OCI-LY1 (cell line): Measurements from ENCODE around the gene PGAP1.

Experiments
- H2AFZ ChIP-seq: fragments of 200-600 bp; sonication (generic), shearing (Covaris generic); 2 replicates; pipeline ENCODE4 v1.6.0; 2014; ENCODE audit warnings: antibody characterized with exemption, mild to moderate bottlenecking, low read length
- H3F3A ChIP-seq: fragments of 200-600 bp; sonication (generic), shearing (Covaris generic); 2 replicates; pipeline ENCODE4 v1.6.0; 2014; ENCODE audit warnings: mild to moderate bottlenecking, antibody characterized with exemption, low read length, moderate library complexity; ENCODE audit not compliant: insufficient read depth
- H3K27ac ChIP-seq: fragments of 200-600 bp; sonication (generic); 2 replicates; pipeline ENCODE4 v1.5.1; 2014; ENCODE audit warnings: low read length, mixed run types, mild to moderate bottlenecking, low read depth; ENCODE audit not compliant: poor library complexity, severe bottlenecking
- H3K27me3 ChIP-seq: fragments of 200-600 bp; sonication (generic); 2 replicates; pipeline ENCODE4 v1.6.0; 2014; ENCODE audit warnings: antibody characterized with exemption, mild to moderate bottlenecking, low read length, moderate library complexity; ENCODE audit not compliant: insufficient read depth
- H3K36me3 ChIP-seq: fragments of 200-600 bp; sonication (generic); 2 replicates; pipeline ENCODE4 v1.6.1; 2014; ENCODE audit warnings: mild to moderate bottlenecking, antibody characterized with exemption, low read length, moderate library complexity, mixed read lengths; ENCODE audit not compliant: insufficient read depth
- H3K4me1 ChIP-seq: fragments of 200-600 bp; sonication (generic); 2 replicates; pipeline ENCODE4 v1.5.1; 2014; ENCODE audit warnings: mild to moderate bottlenecking, low read length, moderate library complexity; ENCODE audit not compliant: insufficient read depth, severe bottlenecking
- H3K4me2 ChIP-seq: fragments of 200-600 bp; sonication (generic), shearing (Covaris generic); 2 replicates; pipeline ENCODE4 v1.6.1; 2014; ENCODE audit warnings: low read length
- H3K4me3 ChIP-seq: fragments of 200-600 bp; sonication (generic); 2 replicates; pipeline ENCODE4 v1.5.1; 2014; ENCODE audit warnings: low read length, low read depth, mild to moderate bottlenecking, mixed read lengths; ENCODE audit not compliant: poor library complexity, severe bottlenecking
- H3K79me2 ChIP-seq: fragments of 200-600 bp; shearing (Covaris generic); 2 replicates; pipeline ENCODE4 v1.6.1; 2016; ENCODE audit warnings: mixed run types, low read length, mixed read lengths; ENCODE audit not compliant: insufficient read depth
- H3K9ac ChIP-seq: fragments of 200-600 bp; sonication (generic), shearing (Covaris generic); 2 replicates; pipeline ENCODE4 v1.6.1; 2014; ENCODE audit warnings: mild to moderate bottlenecking, low read length, mixed read lengths
- H3K9me2 ChIP-seq: fragments of 200-600 bp; sonication (generic), shearing (Covaris generic); 2 replicates; pipeline ENCODE4 v1.6.1; 2014; ENCODE audit warnings: low read depth, mild to moderate bottlenecking, low read length, mixed read lengths
- H3K9me3 ChIP-seq: fragments of 200-600 bp; shearing (Covaris generic); 2 replicates; pipeline ENCODE4 v1.6.1; 2014; ENCODE audit warnings: low read length, mixed read lengths
- H4K20me1 ChIP-seq: fragments of 200-600 bp; sonication (generic), shearing (Covaris generic); 2 replicates; pipeline ENCODE4 v1.6.0; 2016; ENCODE audit warnings: mild to moderate bottlenecking, low read length; ENCODE audit not compliant: insufficient read depth
- EZH2 ChIP-seq: fragments of 200-600 bp; sonication (generic), shearing (Covaris generic); IDR thresholded peaks from 2 replicates; pipeline ENCODE4 v1.8.0; 2017; ENCODE audit warnings: borderline replicate concordance, mixed run types, mild to moderate bottlenecking, antibody characterized with exemption, low read length, moderate library complexity, mixed read lengths
- TF ChIP-seq, protein P1 (sequence below): fragments of 200-600 bp; sonication (generic), shearing (Covaris generic); IDR thresholded peaks from 2 replicates; pipeline ENCODE4 v1.5.1; 2017; ENCODE audit warnings: mild to moderate bottlenecking, antibody characterized with exemption, low read length, moderate library complexity, mixed read lengths

PGAP1 gene

DNA sequence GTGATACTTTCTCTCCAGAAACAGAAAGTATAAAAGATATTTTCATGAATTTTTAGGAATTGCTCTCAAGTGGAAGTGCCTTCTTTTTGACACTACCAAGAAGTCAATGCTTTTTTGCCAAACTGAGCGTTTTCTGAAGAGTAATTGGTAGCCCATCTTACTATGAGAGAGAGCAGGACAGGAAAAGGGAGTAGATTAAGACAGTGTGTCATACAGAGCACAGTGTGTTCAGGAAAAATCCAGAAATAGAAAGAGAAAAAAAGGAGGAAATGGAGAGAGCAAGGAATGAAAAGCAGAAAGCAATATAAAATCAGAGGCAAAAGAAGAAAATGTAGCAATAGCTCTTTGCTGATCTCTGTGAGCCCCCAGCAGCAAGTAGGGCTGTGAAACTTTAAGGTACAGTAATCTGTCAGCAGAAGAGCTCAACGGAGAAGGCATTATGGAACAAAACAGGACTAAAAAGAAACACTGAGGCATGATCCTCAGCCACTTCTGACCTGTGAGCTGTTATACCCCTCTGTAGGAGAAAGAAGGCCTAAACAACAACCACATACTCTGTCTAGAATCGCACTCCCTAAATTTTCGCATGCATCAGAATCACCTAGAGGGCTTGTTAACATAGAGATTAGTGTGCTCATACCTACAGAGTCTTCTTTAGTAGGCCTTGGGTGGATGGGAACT is 15.0 kb upstream of the PGAP1 start:
- Histone ChIP-seq H3K79me2 (no peaks in the 10 kb centered on the region), H3K36me3 (no peaks in the 10 kb centered on the region), H3K4me3 (no peak overlapping the region), H2AFZ (peak overlapping the region; percentile 63; the same call in 1 of the 2 replicates), H3K9ac (no peak overlapping the region), H3K4me2 (no peak overlapping the region), H3F3A (no peaks in the 10 kb centered on the region), H3K4me1 (peaks cover 9% of the 10 kb centered on the region), H3K9me3 (no peaks in the 10 kb centered on the region), H3K27me3 (no peaks in the 10 kb centered on the region), H3K27ac (no peak overlapping the region), H3K9me2 (no peaks in the 10 kb centered on the region), H4K20me1 (no peaks in the 10 kb centered on the region)
- TF ChIP-seq, protein P1, sequence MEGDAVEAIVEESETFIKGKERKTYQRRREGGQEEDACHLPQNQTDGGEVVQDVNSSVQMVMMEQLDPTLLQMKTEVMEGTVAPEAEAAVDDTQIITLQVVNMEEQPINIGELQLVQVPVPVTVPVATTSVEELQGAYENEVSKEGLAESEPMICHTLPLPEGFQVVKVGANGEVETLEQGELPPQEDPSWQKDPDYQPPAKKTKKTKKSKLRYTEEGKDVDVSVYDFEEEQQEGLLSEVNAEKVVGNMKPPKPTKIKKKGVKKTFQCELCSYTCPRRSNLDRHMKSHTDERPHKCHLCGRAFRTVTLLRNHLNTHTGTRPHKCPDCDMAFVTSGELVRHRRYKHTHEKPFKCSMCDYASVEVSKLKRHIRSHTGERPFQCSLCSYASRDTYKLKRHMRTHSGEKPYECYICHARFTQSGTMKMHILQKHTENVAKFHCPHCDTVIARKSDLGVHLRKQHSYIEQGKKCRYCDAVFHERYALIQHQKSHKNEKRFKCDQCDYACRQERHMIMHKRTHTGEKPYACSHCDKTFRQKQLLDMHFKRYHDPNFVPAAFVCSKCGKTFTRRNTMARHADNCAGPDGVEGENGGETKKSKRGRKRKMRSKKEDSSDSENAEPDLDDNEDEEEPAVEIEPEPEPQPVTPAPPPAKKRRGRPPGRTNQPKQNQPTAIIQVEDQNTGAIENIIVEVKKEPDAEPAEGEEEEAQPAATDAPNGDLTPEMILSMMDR: no peak
- no peak for TF ChIP-seq EZH2

DNA sequence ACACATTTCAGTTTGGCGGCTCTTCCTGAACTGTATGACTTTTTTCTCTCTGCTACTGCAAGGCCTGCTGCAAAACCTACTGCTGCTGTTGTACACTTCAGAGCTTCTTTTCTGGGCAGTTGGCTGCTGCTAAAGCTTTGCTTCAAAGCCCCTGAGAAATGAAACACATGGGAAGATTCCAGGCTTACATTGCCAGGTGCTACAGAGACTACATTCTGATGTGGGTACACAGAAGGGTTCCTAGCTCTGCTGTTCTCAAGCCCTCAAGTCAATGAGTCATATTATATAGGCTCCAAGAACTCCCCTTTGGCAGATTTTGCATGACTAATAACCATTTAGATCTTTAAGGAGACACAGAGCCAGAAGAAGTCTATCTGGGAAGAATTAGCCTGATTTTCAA is 12.9 kb upstream of the PGAP1 start:
- Histone ChIP-seq H3K4me3 (no peak overlapping the region), H3K9ac (no peak overlapping the region), H3K9me2 (no peaks in the 10 kb centered on the region), H4K20me1 (no peaks in the 10 kb centered on the region), H3K4me1 (peaks cover 9% of the 10 kb centered on the region), H3K27ac (no peak overlapping the region), H3K36me3 (no peaks in the 10 kb centered on the region), H2AFZ (no peak overlapping the region), H3F3A (no peaks in the 10 kb centered on the region), H3K9me3 (no peaks in the 10 kb centered on the region), H3K79me2 (no peaks in the 10 kb centered on the region), H3K27me3 (no peaks in the 10 kb centered on the region), H3K4me2 (no peak overlapping the region)
- TF ChIP-seq EZH2: no peak
- TF ChIP-seq, protein P1: no peak

DNA sequence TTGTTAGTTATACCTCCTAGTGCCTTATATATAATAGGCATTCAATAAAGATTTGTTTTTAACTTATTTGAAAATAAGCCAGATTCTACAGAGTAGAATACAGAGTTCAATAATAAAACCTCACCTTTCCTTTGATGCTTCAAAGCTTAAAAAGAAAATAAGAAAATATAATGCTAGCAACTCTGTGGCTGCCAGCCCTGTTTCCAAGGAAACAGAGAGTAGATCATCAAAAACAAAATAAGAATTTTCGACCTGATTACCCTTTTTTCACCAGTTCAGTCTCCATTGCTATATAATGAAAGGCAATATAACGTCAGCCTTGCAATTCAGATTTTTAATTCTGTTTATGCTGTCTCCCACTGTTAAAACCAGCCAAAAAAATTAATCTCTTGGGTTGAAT is 8.9 kb upstream of the PGAP1 start:
- Histone ChIP-seq H3K4me2 (no peak overlapping the region), H3K9me2 (no peaks in the 10 kb centered on the region), H3K36me3 (no peaks in the 10 kb centered on the region), H3F3A (no peaks in the 10 kb centered on the region), H3K27me3 (no peaks in the 10 kb centered on the region), H4K20me1 (no peaks in the 10 kb centered on the region), H3K27ac (no peak overlapping the region), H3K9me3 (no peaks in the 10 kb centered on the region), H3K4me3 (no peak overlapping the region), H3K4me1 (no peaks in the 10 kb centered on the region), H2AFZ (no peak overlapping the region), H3K9ac (no peak overlapping the region), H3K79me2 (no peaks in the 10 kb centered on the region)
- TF ChIP-seq, protein P1: no peak
- TF ChIP-seq EZH2: no peak
